ENCODE results near the gene NPSR1.
"Not testable (repeated sequence)": the region's sequence is repeated elsewhere in the genome, so short reads cannot be mapped to it uniquely, and the experiment has no call there.

The NPSR1 gene

DNA sequence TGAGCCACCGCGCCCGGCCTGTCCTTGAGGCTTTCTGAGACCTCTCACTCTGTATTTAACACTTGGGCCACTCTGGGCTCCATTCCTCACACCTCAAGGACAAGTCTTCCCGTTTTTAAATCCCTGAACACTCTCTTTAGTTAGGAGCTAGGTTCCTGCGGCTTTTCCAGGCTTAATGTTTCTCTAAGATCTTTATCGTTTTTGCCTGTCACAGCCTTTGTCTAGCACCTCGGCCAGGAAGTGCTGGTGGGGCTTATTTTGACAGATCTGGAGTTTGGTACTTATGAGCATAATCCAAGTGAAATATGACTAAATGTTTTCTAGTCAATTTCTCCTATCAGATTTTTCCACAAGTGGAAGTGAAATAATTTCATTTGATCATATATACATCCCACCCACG lies 192.7 kb downstream of the NPSR1 start:
- TF ChIP-seq, protein P1, sequence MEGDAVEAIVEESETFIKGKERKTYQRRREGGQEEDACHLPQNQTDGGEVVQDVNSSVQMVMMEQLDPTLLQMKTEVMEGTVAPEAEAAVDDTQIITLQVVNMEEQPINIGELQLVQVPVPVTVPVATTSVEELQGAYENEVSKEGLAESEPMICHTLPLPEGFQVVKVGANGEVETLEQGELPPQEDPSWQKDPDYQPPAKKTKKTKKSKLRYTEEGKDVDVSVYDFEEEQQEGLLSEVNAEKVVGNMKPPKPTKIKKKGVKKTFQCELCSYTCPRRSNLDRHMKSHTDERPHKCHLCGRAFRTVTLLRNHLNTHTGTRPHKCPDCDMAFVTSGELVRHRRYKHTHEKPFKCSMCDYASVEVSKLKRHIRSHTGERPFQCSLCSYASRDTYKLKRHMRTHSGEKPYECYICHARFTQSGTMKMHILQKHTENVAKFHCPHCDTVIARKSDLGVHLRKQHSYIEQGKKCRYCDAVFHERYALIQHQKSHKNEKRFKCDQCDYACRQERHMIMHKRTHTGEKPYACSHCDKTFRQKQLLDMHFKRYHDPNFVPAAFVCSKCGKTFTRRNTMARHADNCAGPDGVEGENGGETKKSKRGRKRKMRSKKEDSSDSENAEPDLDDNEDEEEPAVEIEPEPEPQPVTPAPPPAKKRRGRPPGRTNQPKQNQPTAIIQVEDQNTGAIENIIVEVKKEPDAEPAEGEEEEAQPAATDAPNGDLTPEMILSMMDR (IDR thresholded peaks at IDR 0.05): no peak

DNA sequence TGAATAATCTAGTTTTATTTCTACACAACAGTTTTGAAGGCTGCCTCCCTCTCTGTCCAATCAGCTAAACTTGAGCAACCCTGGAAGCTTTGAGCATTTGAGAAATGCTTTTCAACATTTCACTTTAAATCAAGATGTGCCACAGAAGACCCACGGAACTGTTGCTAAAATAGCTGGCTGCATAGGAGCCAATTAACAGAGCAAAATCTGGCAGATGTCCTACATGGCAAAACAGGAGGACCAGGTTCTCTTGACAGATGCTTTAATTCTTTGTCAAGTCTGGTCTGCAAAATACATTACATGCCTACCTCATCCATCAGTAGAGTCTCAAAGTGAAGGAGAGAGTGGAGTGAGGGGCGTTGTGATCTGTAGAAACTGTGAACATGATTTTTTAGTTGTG lies 193.4 kb downstream of the NPSR1 start:
- no peaks in the 10 kb centered on the region for H3K4me1 ChIP-seq (ENCODE audit: control insufficient read depth in 1 of 2, insufficient read depth in 1 of 2, low read depth in 1 of 2, low read length in 1 of 2)
- H3K36me3 ChIP-seq: no peaks in the 10 kb centered on the region
- TF ChIP-seq, protein P1 (IDR thresholded peaks at IDR 0.05): no peak
- no peak overlapping the region for H3K27ac ChIP-seq
- H3K27me3 ChIP-seq: no peaks in the 10 kb centered on the region
- no peak overlapping the region for H3K4me3 ChIP-seq (ENCODE audit: low read depth in 1 of 2, low read length in 1 of 2)
- H3K9me3 ChIP-seq: no peaks in the 10 kb centered on the region

More for the DNA sequence above, 192.7 kb downstream of the NPSR1 start:
- Histone ChIP-seq H3K27me3 (no peaks in the 10 kb centered on the region), H3K4me3 (ENCODE audit: low read depth in 1 of 2, low read length in 1 of 2) (no peak overlapping the region), H3K9me3 (no peaks in the 10 kb centered on the region), H3K27ac (no peak overlapping the region), H3K36me3 (no peaks in the 10 kb centered on the region), H3K4me1 (ENCODE audit: control insufficient read depth in 1 of 2, insufficient read depth in 1 of 2, low read depth in 1 of 2, low read length in 1 of 2) (no peaks in the 10 kb centered on the region)

GRCh38 chr7:34858444-34858843 lies 200.4 kb downstream of the NPSR1 start:
- H3K36me3 ChIP-seq; H3K9me3 ChIP-seq; H3K4me3 ChIP-seq (ENCODE audit: low read depth in 1 of 2, low read length in 1 of 2); H3K27ac ChIP-seq; H3K27me3 ChIP-seq; H3K4me1 ChIP-seq (ENCODE audit: control insufficient read depth in 1 of 2, insufficient read depth in 1 of 2, low read depth in 1 of 2, low read length in 1 of 2): not testable (repeated sequence)

DNA sequence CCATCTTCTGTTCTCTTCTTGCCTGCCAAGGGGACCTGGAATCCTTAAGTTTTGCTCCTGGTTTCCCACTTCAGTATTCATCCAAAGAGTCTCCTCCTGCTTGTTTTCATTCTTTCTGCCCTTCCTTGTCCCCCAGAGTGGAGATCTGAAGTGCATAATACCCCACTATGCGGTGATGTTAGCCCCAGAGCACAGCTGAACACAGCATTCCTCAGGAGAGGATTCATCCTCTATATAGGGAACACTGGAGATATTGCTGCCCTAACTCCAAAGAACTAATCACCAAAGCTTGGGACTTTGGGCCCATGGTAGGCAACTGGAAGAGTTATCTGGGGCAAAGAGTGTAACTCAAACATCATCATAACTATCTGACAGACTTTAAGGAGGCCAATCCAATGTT lies 201.3 kb downstream of the NPSR1 start:
- H3K27me3 ChIP-seq; H3K4me3 ChIP-seq (ENCODE audit: low read depth in 1 of 2, low read length in 1 of 2); H3K36me3 ChIP-seq; H3K4me1 ChIP-seq (ENCODE audit: control insufficient read depth in 1 of 2, insufficient read depth in 1 of 2, low read depth in 1 of 2, low read length in 1 of 2); H3K9me3 ChIP-seq; H3K27ac ChIP-seq: not testable (repeated sequence)

- not testable (repeated sequence) for H3K4me1 ChIP-seq (ENCODE audit: control insufficient read depth in 1 of 2, insufficient read depth in 1 of 2, low read depth in 1 of 2, low read length in 1 of 2); H3K27ac ChIP-seq; H3K9me3 ChIP-seq; H3K36me3 ChIP-seq; H3K4me3 ChIP-seq (ENCODE audit: low read depth in 1 of 2, low read length in 1 of 2); H3K27me3 ChIP-seq
Observed at GRCh38 chr7:34866222-34866621, 208.2 kb downstream of the NPSR1 start.

GRCh38 chr7:34867341-34867740 lies 209.3 kb downstream of the NPSR1 start:
- H3K27me3 ChIP-seq; H3K4me3 ChIP-seq (ENCODE audit: low read depth in 1 of 2, low read length in 1 of 2); H3K27ac ChIP-seq; H3K4me1 ChIP-seq (ENCODE audit: control insufficient read depth in 1 of 2, insufficient read depth in 1 of 2, low read depth in 1 of 2, low read length in 1 of 2); H3K9me3 ChIP-seq; H3K36me3 ChIP-seq: not testable (repeated sequence)

DNA sequence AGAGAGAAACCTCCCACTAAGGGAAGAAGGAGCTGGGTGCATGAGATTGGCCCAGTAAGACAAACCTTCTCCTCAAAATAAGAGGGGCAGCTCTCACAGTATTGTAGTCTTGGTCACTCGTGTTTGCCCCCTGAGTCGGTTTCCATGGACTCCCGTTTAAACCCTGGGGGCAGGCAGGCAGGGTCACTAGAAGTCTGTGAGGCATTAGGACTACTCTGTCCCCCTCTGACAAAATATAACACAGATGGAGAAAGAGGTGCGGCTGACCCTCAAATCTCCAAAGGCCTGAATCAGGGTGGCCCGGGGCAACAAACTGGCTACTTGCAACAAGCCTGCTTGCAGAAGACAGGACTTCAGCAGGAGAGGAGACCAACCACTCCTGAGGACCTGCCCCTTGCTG lies 210.6 kb downstream of the NPSR1 start:
- H3K4me3 ChIP-seq (ENCODE audit: low read depth in 1 of 2, low read length in 1 of 2); H3K9me3 ChIP-seq; H3K4me1 ChIP-seq (ENCODE audit: control insufficient read depth in 1 of 2, insufficient read depth in 1 of 2, low read depth in 1 of 2, low read length in 1 of 2); H3K27ac ChIP-seq; H3K36me3 ChIP-seq; H3K27me3 ChIP-seq: not testable (repeated sequence)

DNA sequence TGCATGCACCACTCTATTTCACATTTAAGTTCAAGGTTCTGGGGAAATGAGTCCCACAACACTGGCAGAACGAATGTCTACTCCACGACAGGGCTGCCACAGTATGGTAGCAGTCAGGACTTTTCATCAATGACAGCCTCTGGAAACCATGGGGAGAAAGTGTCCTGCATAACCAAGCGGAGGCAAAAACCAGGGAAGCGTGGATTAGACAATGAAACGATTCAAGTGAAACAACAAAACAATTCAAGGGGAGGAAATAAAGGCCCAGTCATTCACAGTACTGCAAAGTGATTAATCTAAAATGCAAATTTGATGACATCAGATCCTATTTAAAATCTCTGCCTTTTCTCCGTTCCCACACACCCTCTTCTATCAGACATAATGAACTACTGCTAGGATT lies 211.0 kb downstream of the NPSR1 start:
- no peak overlapping the region for H3K27ac ChIP-seq
- no peaks in the 10 kb centered on the region for H3K4me1 ChIP-seq (ENCODE audit: control insufficient read depth in 1 of 2, insufficient read depth in 1 of 2, low read depth in 1 of 2, low read length in 1 of 2)
- H3K36me3 ChIP-seq: no peaks in the 10 kb centered on the region
- TF ChIP-seq, protein P1 (IDR thresholded peaks at IDR 0.05): no peak
- H3K9me3 ChIP-seq: no peaks in the 10 kb centered on the region
- no peak overlapping the region for H3K4me3 ChIP-seq (ENCODE audit: low read depth in 1 of 2, low read length in 1 of 2)
- H3K27me3 ChIP-seq: no peaks in the 10 kb centered on the region

DNA sequence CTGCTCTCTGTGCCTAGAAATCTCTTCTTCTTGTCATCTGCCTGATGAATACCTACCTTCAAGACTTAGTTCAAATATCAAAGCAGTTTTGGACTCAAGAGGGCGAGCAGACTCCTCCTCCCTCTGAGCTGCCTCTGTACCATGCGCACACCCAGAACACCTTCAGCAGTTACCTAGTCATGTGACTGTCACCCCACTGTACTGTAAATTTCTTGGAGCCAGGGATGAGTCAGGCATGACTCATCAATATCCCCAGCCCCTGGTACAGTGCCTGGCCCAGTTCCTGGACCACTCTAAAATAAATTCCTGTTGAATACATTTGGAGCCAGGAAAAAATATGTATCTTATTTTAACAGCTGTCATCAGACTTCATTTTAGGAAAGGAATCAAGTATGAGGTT lies 212.0 kb downstream of the NPSR1 start:
- H3K9me3 ChIP-seq; H3K4me1 ChIP-seq (ENCODE audit: control insufficient read depth in 1 of 2, insufficient read depth in 1 of 2, low read depth in 1 of 2, low read length in 1 of 2); H3K4me3 ChIP-seq (ENCODE audit: low read depth in 1 of 2, low read length in 1 of 2); H3K36me3 ChIP-seq; H3K27me3 ChIP-seq; H3K27ac ChIP-seq: not testable (repeated sequence)

- not testable (repeated sequence) for H3K27ac ChIP-seq; H3K9me3 ChIP-seq; H3K4me1 ChIP-seq (ENCODE audit: control insufficient read depth in 1 of 2, insufficient read depth in 1 of 2, low read depth in 1 of 2, low read length in 1 of 2); H3K36me3 ChIP-seq; H3K27me3 ChIP-seq; H3K4me3 ChIP-seq (ENCODE audit: low read depth in 1 of 2, low read length in 1 of 2)
Observed at GRCh38 chr7:34874329-34874728, 216.3 kb downstream of the NPSR1 start.
